HL-60 (cell line): ENCODE measurements around the gene TCAP.

ENCODE experiments used
- POLR2AphosphoS5 ChIP-seq: IDR thresholded peaks from 2 replicates; pipeline ENCODE4 v1.6.1; 2012; ENCODE audit warnings: low read depth
- TF ChIP-seq, protein P1 (sequence below): IDR thresholded peaks from one replicate; pipeline ENCODE4 v1.5.1; 2011; ENCODE audit warnings: low read length, control low read depth, inconsistent platforms; ENCODE audit not compliant: insufficient read depth

DNA sequence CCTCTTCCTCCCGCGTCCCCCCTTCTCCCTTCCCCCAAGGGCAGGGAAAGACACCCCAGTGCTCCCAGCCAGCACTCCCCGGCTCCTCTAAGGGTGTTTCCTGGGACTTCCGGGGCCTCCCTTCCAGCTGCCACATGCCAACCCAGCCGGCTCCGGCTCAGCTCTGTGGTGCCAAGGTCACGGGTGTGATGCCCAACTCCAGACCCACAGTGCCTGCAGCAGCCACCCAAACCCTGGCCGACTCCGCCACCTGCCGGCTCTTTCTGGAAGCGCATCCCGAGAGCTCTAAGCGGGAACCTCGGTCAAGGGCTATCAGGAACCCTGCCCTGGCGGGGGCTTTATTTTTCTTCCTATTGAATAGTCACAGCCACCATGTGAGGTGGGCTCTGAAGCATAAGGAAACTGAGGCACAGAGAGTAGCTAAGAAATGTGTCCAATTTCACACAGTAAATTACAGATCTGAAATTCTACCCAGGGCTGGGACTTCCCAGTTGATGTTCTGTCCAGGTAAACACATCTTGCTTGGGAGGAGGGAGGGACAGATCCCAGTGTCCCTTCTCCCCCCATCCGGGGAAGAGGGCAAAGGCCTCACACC is 41.7 kb upstream of the TCAP start:
- TF ChIP-seq, protein P1, sequence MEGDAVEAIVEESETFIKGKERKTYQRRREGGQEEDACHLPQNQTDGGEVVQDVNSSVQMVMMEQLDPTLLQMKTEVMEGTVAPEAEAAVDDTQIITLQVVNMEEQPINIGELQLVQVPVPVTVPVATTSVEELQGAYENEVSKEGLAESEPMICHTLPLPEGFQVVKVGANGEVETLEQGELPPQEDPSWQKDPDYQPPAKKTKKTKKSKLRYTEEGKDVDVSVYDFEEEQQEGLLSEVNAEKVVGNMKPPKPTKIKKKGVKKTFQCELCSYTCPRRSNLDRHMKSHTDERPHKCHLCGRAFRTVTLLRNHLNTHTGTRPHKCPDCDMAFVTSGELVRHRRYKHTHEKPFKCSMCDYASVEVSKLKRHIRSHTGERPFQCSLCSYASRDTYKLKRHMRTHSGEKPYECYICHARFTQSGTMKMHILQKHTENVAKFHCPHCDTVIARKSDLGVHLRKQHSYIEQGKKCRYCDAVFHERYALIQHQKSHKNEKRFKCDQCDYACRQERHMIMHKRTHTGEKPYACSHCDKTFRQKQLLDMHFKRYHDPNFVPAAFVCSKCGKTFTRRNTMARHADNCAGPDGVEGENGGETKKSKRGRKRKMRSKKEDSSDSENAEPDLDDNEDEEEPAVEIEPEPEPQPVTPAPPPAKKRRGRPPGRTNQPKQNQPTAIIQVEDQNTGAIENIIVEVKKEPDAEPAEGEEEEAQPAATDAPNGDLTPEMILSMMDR: peak; percentile 82
- no peak for TF ChIP-seq POLR2AphosphoS5
